ENCODE measurements around the gene ATP4B. TPM values are rescaled to one million over a fixed set of nuclear protein-coding genes. Genes with fewer than 3 reads are reported as not detected.

The ATP4B gene
- total RNA-seq, 4 donors from 2014 or later, result not detected

DNA sequence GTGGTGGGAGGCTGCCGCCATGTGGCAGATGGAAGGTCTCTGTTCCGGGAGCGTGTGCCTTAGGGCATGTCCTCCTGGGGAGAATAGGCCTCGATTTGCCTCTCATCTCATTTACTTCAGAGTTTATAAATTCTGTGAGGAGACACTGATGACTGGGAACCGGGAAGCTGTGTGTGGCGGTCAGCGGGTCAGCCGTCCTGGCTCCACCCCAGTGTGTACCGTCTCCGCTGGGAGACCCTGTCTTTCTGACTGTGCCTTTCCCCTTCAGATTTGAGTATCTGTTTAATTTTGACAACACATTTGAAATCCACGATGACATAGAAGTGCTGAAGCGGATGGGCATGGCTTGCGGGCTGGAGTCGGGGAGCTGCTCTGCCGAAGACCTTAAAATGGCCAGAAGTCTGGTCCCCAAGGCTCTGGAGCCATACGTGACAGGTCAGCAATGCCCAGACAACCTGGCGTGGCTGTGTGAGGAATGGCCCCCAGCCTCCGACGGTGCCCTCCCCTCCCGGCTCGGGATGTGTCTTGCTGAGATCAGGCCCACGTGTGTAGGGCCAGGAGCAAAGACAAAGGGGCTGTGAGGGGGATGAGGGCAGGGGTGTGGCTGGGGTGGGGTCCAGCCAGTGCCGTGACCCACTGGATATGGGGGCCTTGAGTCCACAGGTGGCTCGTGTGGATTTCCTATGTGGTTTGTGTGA lies 21.6 kb downstream of the ATP4B start:
- H3K9me3 ChIP-seq, result no peaks in the 10 kb centered on the region
- no peak overlapping the region for H3K4me3 ChIP-seq
- peaks cover 0 to 93% (median 17%) of the 10 kb centered on the region in 3 donors for H3K36me3 ChIP-seq
- no peak overlapping the region for H3K27ac ChIP-seq
- no peaks in the 10 kb centered on the region for H3K4me1 ChIP-seq
- DNase-seq (ENCODE audit: low spot score in 2 of 2), result no peak
- no peaks in the 10 kb centered on the region for H3K27me3 ChIP-seq
- TF ChIP-seq, protein P1, sequence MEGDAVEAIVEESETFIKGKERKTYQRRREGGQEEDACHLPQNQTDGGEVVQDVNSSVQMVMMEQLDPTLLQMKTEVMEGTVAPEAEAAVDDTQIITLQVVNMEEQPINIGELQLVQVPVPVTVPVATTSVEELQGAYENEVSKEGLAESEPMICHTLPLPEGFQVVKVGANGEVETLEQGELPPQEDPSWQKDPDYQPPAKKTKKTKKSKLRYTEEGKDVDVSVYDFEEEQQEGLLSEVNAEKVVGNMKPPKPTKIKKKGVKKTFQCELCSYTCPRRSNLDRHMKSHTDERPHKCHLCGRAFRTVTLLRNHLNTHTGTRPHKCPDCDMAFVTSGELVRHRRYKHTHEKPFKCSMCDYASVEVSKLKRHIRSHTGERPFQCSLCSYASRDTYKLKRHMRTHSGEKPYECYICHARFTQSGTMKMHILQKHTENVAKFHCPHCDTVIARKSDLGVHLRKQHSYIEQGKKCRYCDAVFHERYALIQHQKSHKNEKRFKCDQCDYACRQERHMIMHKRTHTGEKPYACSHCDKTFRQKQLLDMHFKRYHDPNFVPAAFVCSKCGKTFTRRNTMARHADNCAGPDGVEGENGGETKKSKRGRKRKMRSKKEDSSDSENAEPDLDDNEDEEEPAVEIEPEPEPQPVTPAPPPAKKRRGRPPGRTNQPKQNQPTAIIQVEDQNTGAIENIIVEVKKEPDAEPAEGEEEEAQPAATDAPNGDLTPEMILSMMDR (IDR thresholded peaks at IDR 0.05), result no peak
- no peak for TF ChIP-seq EP300 (IDR thresholded peaks at IDR 0.05)
- no peak for TF ChIP-seq POLR2A (IDR thresholded peaks at IDR 0.05)
- 92 to 96% methylated on average over 24 of the region's 24 CpGs for WGBS, 2 donors

DNA sequence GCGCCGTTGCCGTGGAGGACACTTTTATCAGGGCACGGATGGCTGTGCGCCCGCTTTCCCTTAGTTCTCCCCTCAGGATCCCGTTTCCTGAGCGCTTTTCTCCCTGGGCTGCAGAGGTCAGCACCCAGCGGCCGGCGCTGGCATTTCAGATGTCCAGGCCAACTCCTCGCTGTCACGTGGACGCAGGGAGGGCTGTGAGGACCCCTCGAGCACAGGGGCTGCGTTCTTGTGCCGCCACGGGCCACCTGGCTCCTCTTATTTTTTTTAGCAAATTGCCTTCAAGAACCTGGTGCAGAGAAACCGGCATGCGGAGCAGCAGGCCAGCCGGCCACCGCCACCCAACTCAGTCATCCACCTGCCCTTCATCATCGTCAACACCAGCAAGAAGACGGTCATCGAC lies 22.3 kb downstream of the ATP4B start:
- H3K27ac ChIP-seq, result no peak overlapping the region
- H3K36me3 ChIP-seq, result peaks cover 0 to 97% (median 16%) of the 10 kb centered on the region in 3 donors
- 97 to 99% methylated on average over 25 of the region's 25 CpGs for WGBS, 2 donors
- DNase-seq (ENCODE audit: low spot score in 2 of 2), result no peak
- no peaks in the 10 kb centered on the region for H3K9me3 ChIP-seq
- no peaks in the 10 kb centered on the region for H3K4me1 ChIP-seq
- no peaks in the 10 kb centered on the region for H3K27me3 ChIP-seq
- TF ChIP-seq, protein P1 (IDR thresholded peaks at IDR 0.05), result no peak
- TF ChIP-seq POLR2A (IDR thresholded peaks at IDR 0.05), result no peak
- TF ChIP-seq EP300 (IDR thresholded peaks at IDR 0.05), result no peak
- H3K4me3 ChIP-seq, result no peak overlapping the region

DNA sequence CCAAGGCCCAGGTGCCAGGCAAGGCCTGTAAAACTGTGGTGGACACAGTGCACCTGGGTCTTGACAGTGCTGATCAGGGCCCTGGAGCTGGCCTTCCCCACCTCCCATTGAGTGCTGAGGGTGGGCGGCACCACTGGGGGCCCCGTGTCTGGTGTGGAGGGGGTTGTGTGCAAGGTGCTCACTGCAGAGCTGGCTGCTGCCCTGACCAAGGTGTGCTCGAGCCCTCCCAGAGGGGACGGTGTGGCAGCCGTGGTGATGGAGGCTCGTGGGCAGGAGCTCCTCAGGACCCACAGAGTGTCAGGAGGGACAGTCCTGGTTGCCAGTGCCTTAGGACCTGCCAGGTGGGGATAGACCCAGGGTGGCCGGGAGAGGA lies 23.0 kb downstream of the ATP4B start:
- Histone ChIP-seq H3K27me3 (no peaks in the 10 kb centered on the region), H3K4me1 (no peaks in the 10 kb centered on the region), H3K9me3 (no peaks in the 10 kb centered on the region), H3K4me3 (no peak overlapping the region), H3K27ac (no peak overlapping the region), H3K36me3 (peaks cover 0 to 96% (median 12%) of the 10 kb centered on the region in 3 donors)
- TF ChIP-seq POLR2A (IDR thresholded peaks at IDR 0.05), result no peak
- TF ChIP-seq, protein P1 (IDR thresholded peaks at IDR 0.05), result no peak
- no peak for TF ChIP-seq EP300 (IDR thresholded peaks at IDR 0.05)
- 94 to 96% methylated on average over 3 to 5 of the region's 7 CpGs for WGBS, 2 donors
- no peak for DNase-seq (ENCODE audit: low spot score in 2 of 2)

DNA sequence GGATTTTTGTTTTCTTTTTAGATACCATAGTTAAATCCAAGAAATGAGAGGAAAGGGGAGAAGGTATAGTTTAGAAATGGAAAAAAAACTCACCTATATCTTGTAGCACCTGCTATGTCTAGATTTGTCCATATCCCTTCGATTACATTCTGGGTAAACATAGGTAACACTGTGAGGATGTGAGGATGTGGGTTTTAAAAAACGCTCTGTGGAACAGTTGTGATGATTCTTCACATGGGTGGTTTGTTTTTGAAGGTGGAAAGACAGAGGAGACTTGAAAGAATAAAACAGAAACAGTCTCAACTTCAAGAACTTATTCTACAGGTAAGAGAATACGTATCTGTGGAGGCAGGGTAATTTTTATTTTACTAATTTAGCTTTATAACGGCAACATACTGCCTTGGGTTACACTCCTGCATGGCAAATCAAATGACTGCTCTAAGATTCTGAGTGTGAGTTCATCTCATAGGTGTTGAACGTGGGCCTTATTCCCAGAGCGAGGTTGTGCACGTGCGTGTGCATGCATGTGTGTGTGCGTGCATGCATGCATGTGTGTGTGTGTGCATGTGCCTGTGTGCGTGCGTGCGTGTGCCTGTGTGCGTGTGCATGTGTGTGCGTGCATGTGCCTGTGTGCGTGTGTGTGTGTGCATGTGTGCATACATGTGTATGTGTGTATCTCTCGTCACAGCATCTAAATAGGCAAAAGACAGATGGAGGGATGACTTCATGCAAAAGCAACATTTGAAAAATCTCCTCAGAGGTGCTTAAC lies 23.5 kb downstream of the ATP4B start:
- WGBS, 2 donors, result 94 to 95% methylated on average over 16 of the region's 16 CpGs
- DNase-seq (ENCODE audit: low spot score in 2 of 2), result no peak
- TF ChIP-seq, protein P1 (IDR thresholded peaks at IDR 0.05), result no peak
- TF ChIP-seq POLR2A (IDR thresholded peaks at IDR 0.05) (no peak), EP300 (IDR thresholded peaks at IDR 0.05) (no peak)
- Histone ChIP-seq H3K4me1 (no peaks in the 10 kb centered on the region), H3K27ac (no peak overlapping the region), H3K4me3 (no peak overlapping the region), H3K27me3 (no peaks in the 10 kb centered on the region), H3K9me3 (no peaks in the 10 kb centered on the region), H3K36me3 (peaks cover 0 to 90% (median 12%) of the 10 kb centered on the region in 3 donors)

DNA sequence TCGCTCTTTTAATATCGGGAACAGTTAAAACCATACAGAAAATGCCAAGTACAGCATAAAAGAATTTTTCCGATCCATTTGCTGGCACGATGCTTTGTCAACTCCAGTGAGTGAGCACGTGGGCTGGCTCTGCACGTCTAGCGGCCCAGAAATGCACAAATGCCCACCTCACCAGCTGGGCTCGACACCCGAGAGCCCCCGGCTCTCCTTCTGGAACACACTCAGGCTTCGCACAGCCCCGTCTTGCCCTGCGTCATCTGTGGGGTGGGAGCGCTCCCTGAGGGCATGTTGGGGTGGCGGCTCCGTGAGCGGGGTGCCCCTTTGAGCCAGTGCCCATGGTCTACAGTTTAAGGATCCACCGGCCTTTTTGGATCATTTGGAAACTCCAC lies 24.5 kb downstream of the ATP4B start:
- H3K36me3 ChIP-seq, result peaks cover 0 to 91% (median 12%) of the 10 kb centered on the region in 3 donors
- TF ChIP-seq POLR2A (IDR thresholded peaks at IDR 0.05) (no peak), EP300 (IDR thresholded peaks at IDR 0.05) (no peak)
- TF ChIP-seq, protein P1 (IDR thresholded peaks at IDR 0.05), result no peak
- no peaks in the 10 kb centered on the region for H3K27me3 ChIP-seq
- H3K4me1 ChIP-seq, result no peaks in the 10 kb centered on the region
- no peak overlapping the region for H3K4me3 ChIP-seq
- no peak overlapping the region for H3K27ac ChIP-seq
- H3K9me3 ChIP-seq, result no peaks in the 10 kb centered on the region
- no peak for DNase-seq (ENCODE audit: low spot score in 2 of 2)
- 95 to 97% methylated on average over 18 of the region's 18 CpGs for WGBS, 2 donors
